ENCODE data around the gene TMEM218. TPM values are rescaled to one million over a fixed set of nuclear protein-coding genes. Genes with fewer than 3 reads are reported as not detected.

Gene TMEM218
- total RNA-seq, 6 experiments from 2014 or later = 14.9 to 24.3 (median 20.7) TPM

DNA sequence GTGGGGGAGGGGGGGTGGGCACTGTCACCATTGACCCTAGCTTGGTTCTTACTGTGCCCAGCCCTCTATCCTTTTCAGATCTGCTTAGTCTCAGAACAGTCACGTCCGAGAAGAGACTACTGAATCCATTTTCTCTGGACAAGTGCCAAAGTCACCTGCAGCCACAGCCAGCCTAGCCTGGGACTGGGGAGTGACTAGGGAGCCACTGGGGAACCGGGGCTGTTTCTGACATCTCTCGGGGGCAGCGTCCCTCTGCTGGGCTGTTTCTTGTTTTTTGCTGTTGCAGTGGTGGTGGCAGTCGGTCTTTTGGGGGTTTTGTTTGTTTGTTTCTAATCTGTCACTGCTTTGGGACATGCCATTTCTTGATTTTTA is 39.6 kb downstream of the TMEM218 start:
- no peak overlapping the region for H3K4me3 Mint-ChIP-seq
- no peak for DNase-seq
- TF ChIP-seq, protein P1, sequence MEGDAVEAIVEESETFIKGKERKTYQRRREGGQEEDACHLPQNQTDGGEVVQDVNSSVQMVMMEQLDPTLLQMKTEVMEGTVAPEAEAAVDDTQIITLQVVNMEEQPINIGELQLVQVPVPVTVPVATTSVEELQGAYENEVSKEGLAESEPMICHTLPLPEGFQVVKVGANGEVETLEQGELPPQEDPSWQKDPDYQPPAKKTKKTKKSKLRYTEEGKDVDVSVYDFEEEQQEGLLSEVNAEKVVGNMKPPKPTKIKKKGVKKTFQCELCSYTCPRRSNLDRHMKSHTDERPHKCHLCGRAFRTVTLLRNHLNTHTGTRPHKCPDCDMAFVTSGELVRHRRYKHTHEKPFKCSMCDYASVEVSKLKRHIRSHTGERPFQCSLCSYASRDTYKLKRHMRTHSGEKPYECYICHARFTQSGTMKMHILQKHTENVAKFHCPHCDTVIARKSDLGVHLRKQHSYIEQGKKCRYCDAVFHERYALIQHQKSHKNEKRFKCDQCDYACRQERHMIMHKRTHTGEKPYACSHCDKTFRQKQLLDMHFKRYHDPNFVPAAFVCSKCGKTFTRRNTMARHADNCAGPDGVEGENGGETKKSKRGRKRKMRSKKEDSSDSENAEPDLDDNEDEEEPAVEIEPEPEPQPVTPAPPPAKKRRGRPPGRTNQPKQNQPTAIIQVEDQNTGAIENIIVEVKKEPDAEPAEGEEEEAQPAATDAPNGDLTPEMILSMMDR (IDR thresholded peaks at IDR 0.05) = no peak
- peaks cover 4% of the 10 kb centered on the region for H3K27me3 Mint-ChIP-seq (ENCODE audit: insufficient read depth)
- no peaks in the 10 kb centered on the region for H3K36me3 Mint-ChIP-seq (ENCODE audit: low read depth)
- no peaks in the 10 kb centered on the region for H3K9me3 Mint-ChIP-seq
- peaks cover 42% of the 10 kb centered on the region for H3K4me1 Mint-ChIP-seq (ENCODE audit: low read depth)
- H3K27ac Mint-ChIP-seq = no peak overlapping the region

DNA sequence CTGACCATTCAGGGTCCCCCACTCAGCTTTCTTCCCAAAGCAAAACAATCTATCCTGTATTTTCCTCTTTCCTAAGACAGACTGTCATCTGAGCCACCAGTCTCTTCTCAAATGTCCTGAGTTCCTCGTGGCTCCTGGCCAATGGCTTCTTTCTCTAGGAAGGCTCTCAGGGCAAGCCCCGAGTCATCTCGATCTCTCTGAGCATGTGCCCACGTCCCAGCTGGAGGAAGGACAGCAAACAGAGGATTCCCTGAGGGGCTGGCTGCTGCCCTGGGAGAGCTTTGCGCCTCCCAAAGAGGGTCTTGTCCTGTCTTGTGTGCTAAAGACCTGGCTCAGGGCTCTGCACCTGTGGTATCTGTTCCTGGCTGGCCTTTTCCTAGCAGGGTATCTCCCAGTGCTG is 40.0 kb downstream of the TMEM218 start:
- peaks cover 42% of the 10 kb centered on the region for H3K4me1 Mint-ChIP-seq (ENCODE audit: low read depth)
- no peak for DNase-seq
- TF ChIP-seq, protein P1 (IDR thresholded peaks at IDR 0.05) = no peak
- H3K9me3 Mint-ChIP-seq = no peaks in the 10 kb centered on the region
- H3K27me3 Mint-ChIP-seq (ENCODE audit: insufficient read depth) = peaks cover 4% of the 10 kb centered on the region
- H3K4me3 Mint-ChIP-seq = 0 out of 2 replicates have a peak overlapping the region, but pooled peaks have one; percentile 9
- H3K27ac Mint-ChIP-seq = peak overlapping the region; percentile 47
- no peaks in the 10 kb centered on the region for H3K36me3 Mint-ChIP-seq (ENCODE audit: low read depth)

DNA sequence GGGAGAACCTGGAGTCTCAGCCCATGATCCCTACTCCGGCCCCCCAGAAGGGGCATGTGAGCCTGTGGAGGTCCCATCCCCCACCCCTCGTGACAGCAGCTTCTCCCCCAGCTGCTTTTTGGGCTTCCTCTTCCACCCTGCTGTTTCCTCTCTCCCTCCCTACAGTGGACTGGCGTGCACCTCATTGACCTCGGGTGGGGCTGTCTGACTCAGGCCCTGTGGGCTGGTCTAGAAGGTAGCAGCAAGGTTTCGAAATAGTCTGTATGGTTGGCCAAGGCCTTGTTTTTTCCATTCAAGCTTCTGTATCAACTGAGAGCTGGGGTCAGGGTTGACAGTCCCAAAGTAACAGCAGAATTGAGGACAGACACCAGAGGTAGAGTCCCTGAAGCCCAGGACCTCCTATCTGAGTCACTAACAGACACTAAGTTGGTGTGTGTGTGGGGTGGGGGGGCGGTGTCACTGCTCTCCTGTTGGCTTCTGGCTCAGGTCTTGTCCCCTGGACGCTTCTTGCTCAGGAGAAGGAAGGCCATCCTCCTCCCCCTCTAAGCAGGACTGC is 40.6 kb downstream of the TMEM218 start:
- Mint-ChIP-seq H3K4me3 (no peak overlapping the region), H3K9me3 (no peaks in the 10 kb centered on the region), H3K27ac (peak overlapping the region; percentile 47), H3K4me1 (ENCODE audit: low read depth) (peaks cover 36% of the 10 kb centered on the region), H3K36me3 (ENCODE audit: low read depth) (no peaks in the 10 kb centered on the region), H3K27me3 (ENCODE audit: insufficient read depth) (peaks cover 4% of the 10 kb centered on the region)
- TF ChIP-seq, protein P1 (IDR thresholded peaks at IDR 0.05) = no peak
- peak; percentile 49 for DNase-seq

DNA sequence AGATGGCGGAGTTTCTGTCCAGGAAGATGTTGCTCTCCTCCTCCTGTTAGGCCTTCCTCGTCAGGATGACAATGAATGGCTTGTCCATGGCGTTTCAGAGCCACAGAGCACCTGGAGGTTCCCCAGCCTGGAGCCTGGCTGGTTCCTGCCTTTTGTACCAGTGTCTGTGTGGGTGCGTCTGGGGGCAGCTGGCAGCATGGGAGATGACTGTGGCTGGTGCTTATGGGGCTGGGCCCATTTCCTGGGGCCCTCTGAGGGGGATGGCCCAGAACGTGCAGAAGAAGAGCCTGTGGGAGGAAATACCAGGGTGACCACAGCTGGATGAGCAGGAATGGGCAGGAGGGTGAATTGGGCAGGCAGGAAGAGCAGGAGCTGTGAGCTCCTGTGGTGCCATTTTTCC is 41.6 kb downstream of the TMEM218 start:
- peaks cover 29% of the 10 kb centered on the region for H3K4me1 Mint-ChIP-seq (ENCODE audit: low read depth)
- H3K27me3 Mint-ChIP-seq (ENCODE audit: insufficient read depth) = peaks cover 7% of the 10 kb centered on the region
- peak overlapping the region; percentile 52 for H3K27ac Mint-ChIP-seq
- H3K36me3 Mint-ChIP-seq (ENCODE audit: low read depth) = no peaks in the 10 kb centered on the region
- no peak overlapping the region for H3K4me3 Mint-ChIP-seq
- TF ChIP-seq, protein P1 (IDR thresholded peaks at IDR 0.05) = no peak
- no peak for DNase-seq
- no peaks in the 10 kb centered on the region for H3K9me3 Mint-ChIP-seq

DNA sequence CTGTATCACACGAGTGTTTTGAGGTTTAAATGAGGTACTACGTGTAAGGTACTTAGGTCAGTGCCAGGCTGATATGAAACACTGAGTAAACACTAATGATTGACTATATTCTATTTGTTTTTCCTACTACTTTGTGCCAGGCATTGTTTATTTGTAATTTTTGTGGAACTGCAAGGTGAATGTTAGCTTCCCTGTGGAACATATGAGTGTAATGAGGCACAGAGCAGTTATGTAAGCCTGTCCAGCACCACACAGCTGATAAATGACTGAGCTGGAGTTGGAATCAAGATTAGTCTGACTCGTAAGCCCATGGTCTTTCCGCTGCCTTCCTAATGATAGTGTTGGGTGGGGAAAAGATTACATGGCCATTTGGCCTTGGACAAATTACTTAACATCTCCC is 42.4 kb downstream of the TMEM218 start:
- no peak overlapping the region for H3K27ac Mint-ChIP-seq

More for the DNA sequence above, 42.4 kb downstream of the TMEM218 start:
- Mint-ChIP-seq H3K4me3 (no peak overlapping the region), H3K9me3 (no peaks in the 10 kb centered on the region), H3K36me3 (ENCODE audit: low read depth) (no peaks in the 10 kb centered on the region), H3K4me1 (ENCODE audit: low read depth) (peaks cover 34% of the 10 kb centered on the region), H3K27me3 (ENCODE audit: insufficient read depth) (peaks cover 7% of the 10 kb centered on the region)
- TF ChIP-seq, protein P1 (IDR thresholded peaks at IDR 0.05) = no peak
- DNase-seq = no peak

Measured in HFFc6 (cell line).